CD4-positive, alpha-beta T cell treated with Interferon alpha-2 for 1 hour (primary cell): ENCODE data around the gene CPLANE1.
"Not testable (repeated sequence)": the region's sequence is repeated elsewhere in the genome, so short reads cannot be mapped to it uniquely, and the experiment has no call there.

Source experiments
- DNase-seq, 2 donors: peaks; one replicate each; pipeline ENCODE4 v3.0.0-alpha.2; 2020 to 2022

The CPLANE1 gene

DNA sequence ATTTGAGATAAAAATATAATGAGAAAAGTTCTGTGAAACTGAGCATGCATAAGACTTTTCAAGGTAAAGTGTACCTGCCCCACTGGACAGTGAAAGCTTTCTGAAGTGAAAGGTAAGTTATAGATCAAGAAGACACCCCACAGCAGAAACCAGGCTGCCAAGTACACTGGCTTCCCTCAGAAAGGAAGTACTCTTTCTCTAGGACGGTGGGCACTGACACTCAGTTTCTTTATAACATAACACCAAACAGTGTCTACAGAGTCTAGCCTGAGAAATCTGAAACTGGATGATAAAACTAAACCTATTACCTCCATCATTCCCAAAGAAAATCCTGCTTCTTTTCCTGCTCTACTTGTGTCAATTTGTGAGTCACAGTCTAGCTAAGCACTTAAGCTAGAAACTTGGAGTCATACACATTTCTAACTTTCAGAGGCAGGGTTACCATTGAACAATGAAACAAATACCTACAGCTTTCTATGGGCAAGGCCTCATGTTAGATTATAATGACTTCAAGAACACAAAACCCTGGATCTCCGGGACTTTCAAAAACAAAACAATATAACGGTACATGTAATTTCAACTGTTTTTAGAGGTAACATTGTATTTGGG is 136.7 kb downstream of the CPLANE1 start:
- peak in 1 of 2 donors; percentile 5 for DNase-seq

DNA sequence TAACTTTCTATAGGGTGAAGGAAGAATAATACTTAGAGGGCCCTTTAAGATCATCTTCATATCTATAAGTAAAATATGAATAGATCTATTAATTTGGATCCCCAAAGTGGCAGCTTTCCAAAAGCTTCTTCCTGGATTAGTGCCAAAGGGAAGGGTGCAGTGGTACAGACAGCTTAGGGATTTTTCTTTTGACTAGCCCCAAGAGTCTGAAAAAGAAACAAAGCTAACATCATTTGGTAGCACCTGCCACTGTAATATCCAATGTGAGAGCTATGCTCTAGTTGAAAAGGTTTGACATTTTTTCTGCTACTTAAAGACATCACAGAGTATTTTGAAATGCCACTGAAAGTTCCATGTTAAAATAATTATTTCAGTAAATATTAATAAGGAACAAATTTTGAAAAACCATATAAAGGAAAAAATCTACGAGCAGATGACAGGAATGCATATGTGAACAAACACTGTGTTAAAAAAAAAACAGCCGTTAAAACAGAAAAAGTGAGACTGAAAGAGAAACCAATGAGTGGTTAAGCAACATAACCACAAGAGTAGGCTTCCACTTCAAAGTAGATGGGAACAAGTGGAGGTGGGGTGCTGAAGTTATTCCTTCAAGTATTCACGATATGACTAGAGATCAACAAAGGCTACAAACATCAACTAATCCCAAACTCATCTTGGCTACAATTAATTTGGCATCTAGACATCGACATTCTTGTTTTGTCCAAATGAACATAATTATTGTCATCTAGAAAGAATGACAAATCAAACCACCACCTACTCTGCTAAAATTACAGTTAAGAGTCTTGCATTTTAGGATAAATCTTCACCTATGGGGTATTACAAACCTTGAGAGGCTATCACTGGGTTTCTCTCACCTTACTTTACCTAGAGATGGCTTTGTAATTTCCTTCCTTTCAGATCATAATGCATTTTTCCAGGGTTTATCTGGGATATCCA is 137.5 kb downstream of the CPLANE1 start:
- peak in 1 of 2 donors; percentile 54 for DNase-seq

DNA sequence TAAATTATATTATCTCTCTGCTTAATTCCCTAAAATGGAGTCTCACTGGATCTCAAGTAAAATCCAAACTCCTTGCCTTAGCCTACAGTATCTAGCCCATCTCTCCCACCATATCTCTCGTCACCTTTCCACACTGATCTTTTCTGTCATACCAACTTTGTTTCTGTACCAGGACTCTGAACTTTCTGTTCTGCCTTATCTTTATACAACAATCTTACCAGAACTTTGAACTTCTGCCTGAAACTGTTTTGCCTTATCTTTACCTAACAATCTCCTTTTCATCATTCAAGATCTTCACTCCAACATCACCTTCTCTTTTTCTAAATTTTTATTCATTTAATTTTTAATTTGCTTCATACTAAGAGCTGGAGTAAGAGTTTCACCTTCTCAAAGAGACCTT is 139.0 kb downstream of the CPLANE1 start:
- DNase-seq: no peak

DNA sequence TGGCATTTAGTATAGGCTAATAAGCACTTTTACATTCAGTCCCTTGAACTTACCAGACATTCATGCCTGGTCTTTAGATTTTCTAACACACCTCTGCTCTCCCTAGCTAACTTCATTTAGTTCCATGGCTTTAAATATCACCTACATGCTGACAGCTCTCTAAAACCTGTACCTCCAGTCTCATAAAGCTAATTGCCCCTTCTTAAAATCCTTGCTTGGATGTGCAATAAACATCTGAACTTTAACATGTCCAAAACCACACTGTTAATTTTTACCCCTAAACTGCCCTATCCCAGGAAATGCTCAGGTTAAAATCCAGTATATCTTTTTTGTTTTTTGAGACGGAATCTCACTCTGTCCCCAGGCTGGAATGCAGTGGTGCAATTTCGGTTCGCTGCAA is 139.8 kb downstream of the CPLANE1 start:
- no peak for DNase-seq

DNA sequence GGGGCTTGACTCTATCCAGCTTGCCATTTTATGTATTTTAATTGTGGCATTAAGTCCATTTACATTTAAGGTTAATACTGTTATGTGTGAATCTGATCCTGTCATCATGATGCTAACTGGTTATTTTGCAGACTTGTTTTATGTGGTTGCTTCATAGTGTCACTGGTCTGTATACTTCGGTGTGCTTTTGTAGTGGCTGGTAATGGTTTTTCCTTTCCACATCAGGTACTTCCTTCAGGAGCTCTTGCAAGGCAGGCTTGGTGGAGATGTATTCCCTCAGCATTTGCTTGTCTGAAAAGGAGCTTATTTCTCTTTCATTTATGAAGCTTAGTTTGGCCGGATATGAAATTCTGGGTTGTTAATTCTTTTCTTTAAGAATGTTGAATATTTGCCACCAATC is 145.9 kb downstream of the CPLANE1 start:
- no peak for DNase-seq

DNA sequence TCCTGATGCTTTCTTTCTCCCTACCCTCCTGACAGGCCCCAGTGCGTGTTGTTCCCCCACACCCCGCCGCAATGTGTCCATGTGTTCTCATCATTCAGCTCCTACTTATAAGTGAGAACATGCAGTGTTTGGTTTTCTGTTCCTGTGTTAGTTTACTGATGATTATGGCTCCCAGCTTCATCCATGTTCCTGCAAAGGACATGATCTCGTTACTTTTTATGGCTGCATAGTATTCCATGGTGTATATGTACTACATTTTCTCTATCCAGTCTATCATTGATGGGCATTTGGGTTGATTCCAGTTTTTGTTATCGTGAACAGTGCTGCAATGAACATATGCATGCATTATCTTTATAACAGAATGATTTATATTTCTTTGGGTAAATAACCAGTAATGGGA is 149.9 kb downstream of the CPLANE1 start:
- not testable (repeated sequence) for DNase-seq

DNA sequence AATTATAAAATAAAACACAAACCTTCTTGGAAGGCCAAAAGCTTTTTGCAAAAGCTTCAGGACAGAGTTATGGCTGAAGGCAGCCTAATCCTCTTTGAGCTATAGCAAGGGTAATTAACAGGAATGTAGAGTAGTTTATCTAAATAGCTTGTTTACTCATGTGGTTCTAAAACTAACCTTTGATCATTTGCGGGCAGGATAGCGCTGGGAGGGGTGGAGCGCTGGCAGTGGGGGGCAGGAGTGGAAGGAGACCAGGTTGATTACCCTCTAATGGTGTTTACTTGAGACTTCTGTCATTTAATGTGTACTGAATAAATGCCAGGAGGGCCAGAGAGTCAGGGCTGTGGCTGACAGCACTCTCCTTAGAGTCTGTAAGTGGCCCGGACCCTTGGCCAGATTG is 155.4 kb downstream of the CPLANE1 start:
- DNase-seq: not testable (repeated sequence)

DNA sequence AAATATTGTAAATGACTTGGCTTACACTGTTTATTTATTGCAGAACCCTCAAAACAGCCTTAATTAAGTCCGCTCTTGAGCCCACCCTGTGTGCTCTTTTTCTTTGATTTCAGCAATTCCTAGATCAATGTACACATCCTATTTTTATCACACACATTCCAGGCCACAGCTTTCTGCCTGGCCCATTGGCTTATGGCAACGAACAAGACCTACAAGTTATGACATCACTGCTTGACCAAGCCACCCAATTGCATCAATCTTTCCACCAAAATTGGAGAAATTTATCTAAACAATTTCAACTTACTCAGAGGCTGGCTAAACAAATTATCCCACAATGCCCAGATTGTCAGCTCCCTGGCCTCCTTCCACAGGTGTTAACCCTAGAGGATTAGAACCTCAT is 158.4 kb downstream of the CPLANE1 start:
- no peak for DNase-seq

DNA sequence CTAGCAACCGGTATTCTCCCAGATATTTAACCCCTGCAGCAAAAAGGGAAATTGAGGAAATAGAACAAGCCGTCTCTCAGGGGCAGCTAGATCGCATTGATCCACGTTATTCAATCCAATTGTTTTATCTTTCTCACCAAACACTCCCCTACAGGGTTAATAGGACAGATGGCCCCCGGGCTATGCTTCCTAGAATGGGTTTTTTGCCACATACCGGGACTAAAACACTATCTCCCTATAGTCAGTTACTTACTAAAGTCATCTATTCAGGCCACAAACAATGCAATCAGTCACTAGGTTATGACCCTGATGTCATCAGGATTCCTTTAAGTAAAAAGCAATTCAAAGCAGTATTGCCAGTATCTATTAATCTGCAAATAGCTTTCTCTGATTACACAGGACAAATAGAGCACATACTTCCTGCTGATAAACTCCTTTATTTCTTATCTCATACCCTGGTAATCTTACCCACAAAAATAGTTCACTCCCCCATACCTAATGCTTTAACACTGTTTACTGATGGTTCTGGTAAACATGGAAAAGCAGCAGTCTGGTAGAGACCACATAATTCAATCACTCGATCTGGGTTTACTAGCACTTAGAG is 159.0 kb downstream of the CPLANE1 start:
- DNase-seq: no peak

DNA sequence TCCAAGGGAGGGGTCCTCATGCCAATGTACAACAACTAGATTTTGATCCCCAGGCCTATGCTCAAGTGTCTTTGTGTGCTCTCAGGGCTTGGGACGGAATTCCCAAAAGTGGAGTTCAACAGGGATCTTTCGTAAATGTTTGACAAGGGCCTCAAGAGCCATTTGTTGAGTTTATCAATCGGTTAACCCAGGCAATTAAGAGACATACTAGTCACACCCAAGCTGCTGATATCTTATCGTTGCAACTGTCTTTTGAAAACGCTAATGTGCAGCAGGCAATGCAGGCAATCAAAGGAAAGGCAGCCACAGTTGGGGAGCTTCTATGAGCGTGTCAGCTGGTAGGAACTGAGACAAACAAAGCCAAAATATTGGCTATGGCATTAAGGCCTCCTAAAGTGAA is 161.2 kb downstream of the CPLANE1 start:
- no peak for DNase-seq

DNA sequence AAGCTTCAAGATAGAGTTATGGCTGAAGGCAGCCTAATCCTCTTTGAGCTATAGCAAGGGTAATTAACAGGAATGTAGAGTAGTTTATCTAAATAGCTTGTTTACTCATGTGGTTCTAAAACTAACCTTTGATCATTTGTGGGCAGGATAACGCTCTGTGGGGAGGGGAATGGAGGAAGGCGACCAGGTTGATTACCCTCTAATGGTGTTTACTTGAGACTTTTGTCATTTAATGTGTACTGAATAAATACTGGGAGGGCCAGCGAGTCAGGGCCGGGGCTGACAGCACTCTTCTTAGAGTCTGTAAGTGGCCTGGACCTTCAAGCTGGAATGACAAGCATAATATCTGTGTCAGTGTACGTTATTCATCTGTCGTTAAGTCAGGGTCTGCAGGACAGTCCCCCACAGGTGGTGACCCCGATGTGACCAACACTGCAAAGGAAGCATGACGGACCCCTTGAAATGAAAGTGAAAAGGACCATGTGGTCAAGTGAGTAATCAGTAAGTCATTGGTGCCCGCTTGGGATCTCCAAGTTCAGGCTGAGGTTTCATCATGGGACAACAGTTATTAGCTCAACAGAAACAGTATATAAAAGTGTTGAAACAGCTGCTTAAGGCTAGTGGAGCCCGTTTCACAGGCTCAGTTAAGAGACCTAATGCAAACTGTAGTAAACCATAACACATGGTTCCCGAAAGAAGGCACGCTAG is 162.6 kb downstream of the CPLANE1 start:
- DNase-seq: no peak

DNA sequence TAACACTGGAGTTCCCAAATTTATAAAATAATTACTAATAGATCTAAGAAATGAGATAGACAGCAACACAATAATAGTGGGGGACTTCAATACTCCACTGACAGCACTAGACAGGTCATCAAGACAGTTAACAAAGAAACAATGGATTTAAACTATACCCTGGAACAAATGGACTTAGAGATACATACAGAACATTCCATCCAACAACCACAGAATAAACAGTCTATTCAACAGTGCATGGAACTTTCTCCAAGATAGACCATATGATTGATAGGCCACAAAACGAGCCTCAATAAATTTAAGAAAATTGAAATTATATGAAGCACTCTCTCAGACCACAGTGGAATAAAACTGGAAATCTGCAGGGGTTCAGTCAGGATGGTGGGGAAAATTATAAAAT is 163.2 kb downstream of the CPLANE1 start:
- not testable (repeated sequence) for DNase-seq

DNA sequence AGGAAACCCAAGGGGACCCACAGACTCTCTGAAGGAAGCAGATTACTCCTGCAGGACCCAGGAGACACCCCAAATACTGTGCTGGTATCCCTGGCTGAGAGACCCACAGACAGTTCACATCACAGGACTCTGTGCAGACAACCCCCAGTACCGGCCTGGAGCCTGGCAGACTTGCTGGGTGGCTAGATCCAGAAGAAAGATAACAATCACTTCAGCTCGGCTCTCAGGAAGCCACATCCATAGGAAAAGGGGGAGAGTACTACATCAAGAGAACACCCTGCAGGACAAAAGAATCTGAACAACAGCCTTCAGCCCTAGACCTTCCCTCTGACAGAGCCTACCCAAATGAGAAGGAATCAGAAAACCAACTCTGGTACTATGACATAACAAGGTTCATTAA is 166.2 kb downstream of the CPLANE1 start:
- not testable (repeated sequence) for DNase-seq

DNA sequence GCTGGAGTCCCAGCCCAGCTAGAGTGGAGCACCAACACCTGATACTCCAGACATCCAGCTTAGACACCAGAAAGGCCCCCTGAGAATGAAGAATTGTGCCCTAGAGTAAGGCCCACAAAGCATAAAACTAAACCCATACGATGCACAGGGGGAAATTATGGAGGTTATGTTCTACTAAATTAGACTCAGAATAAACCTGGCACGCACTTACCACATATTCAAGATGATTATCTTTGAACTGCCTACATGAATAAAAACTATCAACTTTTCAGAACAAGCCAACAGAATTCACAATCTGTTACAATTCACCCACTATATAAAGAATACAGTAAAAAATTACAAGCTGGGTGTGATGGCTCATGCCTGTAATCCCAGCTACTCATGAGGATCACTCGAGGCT is 168.5 kb downstream of the CPLANE1 start:
- DNase-seq: no peak

DNA sequence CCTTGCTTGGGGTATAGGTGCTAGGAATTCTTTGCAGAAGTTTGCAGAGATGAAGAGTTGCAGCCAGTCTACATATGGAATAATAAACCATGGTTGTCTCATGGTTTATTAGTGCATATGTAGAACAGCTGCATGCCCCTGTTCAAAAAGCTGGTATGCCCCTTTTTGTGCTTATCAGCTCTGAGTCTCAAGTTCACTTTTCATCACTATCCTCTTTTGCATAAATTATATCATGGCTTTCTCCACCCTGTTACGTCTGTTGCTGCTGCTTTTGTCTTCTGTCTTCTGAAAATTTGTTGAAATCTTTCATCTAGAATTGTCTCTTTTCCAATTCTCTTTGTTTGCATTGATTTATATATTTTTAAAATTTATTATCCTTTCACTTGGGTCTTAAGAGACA is 172.0 kb downstream of the CPLANE1 start:
- DNase-seq: no peak

DNA sequence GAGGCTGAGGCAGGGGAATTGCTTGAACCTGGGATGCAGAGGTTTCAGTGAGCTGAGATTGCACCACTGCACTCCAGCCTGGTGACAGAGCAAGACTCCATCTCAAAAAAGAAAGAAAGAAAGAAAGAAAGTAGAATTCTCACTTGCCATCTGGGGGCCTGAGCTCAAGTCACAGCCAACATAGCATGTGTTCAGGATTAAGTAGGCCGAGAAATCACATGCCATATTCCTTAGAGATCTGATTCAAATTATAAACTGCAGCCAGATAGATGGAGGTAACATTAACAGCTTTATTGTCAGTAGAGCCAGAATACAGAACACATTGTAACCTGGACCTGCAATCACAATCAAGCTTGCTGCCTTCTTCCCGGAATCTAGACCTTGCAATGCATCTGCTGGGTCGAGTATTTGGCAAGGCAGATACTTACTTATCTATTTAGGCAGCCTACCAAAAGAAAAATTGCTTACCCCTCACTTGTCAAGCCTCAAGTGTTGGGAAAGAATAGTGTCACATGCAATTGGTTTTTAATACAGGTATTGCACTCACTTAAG is 173.7 kb downstream of the CPLANE1 start:
- DNase-seq: no peak

DNA sequence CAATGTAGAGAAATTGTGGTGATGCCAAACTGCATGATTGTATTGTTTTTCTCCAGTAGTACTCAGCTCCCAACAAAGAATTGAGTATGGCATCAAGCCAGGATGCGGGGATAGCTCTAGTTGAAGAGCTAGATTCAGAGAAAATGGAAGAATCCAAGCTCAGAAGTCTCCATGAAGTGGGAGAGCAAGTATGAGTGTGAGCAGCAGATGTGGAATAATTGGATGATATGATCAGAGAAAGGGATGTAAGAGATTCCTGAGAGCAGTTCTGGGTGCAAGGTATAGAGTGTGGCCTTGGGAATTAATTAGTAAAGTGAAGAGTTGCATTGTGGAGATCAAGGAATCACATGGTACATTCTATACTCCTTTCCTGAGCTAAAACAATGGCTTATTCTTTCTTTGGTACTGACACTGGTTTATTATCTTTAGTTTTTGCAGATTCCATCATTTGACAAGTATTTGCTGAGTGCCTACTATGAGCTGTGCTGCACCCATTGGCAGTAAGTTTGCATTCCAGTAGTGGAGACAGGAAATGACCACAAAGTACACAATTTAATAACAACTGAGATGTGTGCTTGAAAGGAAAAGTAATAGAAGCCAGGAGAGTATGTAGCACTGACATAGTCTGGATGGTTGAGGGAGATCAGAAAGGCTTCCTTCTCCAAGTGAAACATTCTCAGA is 177.1 kb downstream of the CPLANE1 start:
- DNase-seq: no peak

DNA sequence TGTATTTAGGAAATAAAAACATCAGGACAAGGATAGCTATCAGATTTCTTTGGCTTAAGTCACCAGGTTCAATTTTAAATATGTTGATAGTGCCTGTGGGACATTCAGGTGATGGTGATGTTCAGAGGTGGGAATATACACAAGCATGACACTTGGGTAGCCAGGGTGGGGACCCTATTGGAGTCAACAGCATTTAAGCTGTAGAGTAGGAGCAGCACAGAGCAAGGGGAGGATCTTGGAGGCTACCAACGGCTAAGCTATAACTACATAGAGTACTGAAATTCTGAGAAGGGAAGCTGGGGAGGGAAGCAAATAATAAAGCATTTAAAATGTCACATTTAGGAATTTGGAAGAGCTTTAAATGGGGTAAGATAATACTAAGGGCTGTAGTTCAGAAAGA is 177.7 kb downstream of the CPLANE1 start:
- no peak for DNase-seq

DNA sequence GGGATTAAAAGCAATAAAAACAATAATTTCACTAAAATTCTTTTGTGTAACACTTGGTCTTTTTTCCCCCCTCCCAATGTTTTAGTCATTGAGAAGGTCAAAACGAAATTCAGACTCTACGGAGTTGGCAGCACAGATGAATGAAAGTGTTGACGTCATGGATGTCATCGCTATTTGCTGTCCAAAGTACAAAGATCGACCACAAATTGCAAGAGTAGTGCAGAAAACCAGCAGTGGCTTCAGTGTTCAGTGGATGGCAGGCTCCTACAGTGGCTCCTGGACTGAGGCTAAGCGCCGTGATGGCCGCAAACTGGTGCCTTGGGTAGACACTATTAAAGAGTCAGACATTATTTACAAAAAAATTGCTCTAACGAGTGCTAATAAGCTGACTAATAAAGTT is 184.7 kb downstream of the CPLANE1 start:
- no peak for DNase-seq

DNA sequence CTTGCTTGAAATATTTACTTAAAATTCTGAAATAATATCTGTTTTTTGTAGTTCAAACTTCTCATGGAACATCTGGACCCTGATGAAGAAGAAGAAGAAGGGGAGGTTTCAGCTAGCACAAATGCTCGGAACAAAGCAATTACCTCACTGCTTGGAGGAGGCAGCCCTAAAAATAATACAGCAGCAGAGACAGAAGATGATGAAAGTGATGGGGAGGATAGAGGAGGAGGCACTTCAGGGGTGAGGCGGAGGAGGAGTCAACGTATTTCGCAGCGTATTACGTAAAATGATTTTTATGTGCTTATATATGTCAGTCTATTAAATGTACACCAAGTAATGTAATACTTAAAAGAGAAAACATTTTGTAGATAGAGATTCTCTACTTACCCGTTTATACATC is 185.4 kb downstream of the CPLANE1 start:
- no peak for DNase-seq

DNA sequence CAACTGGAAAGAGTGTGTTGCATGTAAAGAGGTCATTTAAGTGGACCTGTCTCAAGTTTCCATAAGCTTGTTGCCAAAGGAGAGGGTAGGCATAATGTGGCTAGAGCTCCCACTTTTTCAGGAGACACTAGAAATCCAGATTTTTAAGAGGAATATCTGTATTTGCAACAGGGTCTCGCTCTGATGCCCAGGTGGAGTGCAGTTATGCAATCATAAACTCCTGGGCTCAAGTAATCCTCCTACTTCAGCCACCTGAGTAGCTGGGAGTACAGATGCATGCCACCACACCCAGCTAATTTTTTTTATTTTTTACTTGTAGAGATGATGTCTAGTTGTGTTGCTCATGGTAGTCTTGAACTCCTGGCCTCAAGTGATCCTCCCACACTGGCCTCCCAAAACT is 189.1 kb downstream of the CPLANE1 start:
- DNase-seq: no peak

DNA sequence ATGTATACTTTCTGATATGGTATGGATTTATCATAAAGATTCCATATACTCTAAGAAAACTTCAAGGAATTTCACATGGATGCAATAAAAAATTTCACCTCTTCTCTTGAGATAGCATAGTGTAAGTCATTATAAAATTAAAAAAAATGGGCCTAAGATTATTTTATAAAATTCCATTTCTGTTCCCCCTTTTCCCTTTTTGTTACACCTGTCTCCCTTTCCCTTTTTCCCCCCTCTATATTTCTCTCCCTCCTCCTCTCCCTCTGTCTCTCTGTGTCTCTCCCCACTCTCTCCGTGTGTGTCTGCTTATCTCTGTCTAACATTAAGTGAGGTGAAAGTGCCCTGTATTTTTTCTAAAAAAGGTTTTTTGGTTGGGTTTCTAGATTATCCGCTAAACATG is 192.4 kb downstream of the CPLANE1 start:
- DNase-seq: no peak
